Frontal cortex (tissue), 4 donors: ENCODE results near the gene MADD. TPM values are rescaled to one million over a fixed set of nuclear protein-coding genes. Genes with fewer than 3 reads are reported as not detected.
"Not testable (repeated sequence)": the region's sequence is repeated elsewhere in the genome, so short reads cannot be mapped to it uniquely, and the experiment has no call there.

Source experiments
- DNase-seq, 2 donors: peaks; one replicate each; pipeline ENCODE4 v3.0.0; 2012; ENCODE audit warnings: low spot score in 2 of 2
- FAIRE-seq: peaks from 2 replicates; lab custom pipeline; 2012; peaks lifted over from hg19 to GRCh38; lab: Jason Lieb, UNC
- total RNA-seq: library from RNA; depleted of rRNA; stranded (reverse); fragments of >200 nt; gene quantifications from one replicate; pipeline ENCODE4 v1.2.3, GENCODE V29; 2014
- donor health status: control.
- donor health status: control.
- donor health status: control.

Gene MADD
- total RNA-seq, 1 donor from 2014 or later = 53.8 TPM

DNA sequence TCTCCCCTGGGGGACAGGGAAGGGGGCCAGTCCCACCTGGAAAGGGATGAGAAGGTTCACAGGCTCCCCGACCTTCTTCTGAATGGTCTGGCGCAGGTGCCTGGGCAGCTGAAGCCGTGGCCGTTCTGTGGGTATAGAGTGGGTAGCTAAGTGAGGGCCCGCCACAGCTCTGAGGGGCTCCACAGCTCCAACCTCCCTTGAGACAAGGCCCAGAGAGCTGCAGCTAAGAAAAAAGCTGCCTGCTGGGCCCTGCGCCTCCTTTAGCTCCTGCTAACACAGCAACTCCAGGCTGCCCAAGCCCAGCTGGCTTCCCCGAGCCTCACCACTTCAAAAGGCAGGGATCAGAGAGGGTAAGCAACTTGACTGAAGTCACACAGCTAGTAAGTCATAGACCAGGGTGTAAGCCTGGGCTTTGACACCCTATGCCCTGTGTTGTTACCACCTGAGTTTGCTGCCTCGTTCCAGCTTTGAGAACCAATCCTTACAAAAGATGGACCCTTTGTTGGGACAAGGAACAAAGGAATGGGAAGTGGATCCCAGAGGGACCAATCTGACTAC is 64.0 kb downstream of the MADD start:
- FAIRE-seq = no peak

DNA sequence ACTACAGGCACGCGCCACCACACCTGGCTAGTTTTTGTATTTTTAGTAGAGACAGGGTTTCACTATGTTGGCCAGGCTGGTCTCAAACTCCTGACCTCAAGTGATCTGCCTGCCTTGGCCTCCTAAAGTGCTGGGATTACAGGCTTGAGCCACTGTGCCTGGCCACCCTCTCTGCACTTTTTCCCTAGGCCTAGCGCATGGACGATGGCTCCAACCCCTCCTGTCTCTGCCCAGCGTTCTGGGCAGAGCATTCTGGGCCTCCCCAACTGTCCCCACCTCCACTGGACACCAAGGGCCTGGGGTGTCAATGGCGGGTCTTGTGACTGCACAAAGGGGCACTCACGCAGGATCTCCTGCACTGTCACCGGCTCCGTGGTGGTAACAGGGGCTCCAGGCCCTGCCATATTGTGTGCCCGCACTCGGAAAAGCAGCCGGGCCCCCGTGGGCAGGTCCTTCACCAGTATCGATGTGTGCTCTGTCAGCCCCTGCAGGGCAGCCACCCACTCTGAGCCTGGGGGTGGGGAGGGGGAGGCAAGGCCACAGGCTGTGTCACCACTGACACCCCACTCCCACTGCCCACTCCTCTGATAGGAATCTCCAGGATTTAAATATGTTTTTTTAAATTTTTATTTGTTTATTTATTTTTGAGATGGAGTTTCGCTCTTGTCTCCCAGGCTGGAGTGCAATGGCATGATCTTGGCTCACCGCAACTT is 64.9 kb downstream of the MADD start:
- not testable (repeated sequence) for DNase-seq, FAIRE-seq

More for the DNA sequence above, 64.0 kb downstream of the MADD start:
- DNase-seq = no peak

DNA sequence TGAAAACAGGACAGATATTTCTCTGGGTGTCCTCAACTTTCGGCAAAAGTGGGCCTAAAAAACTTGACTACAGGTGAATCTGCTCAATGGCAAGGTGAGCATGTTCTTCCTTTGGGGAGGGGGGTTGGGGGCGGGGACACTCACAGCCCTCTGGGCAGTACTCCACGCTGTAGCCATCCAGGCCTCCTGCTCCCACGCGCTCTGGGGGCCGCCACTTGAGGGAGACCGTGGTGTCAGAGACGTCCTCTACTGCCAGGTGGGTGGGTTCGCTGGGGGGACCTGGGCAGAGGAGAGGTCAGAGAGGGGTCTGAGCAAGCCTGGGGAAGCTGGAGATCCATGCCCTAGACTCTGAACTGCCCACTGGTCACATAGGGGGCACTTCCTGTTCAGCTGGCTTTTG is 65.8 kb downstream of the MADD start:
- FAIRE-seq (no peak), DNase-seq (no peak)

DNA sequence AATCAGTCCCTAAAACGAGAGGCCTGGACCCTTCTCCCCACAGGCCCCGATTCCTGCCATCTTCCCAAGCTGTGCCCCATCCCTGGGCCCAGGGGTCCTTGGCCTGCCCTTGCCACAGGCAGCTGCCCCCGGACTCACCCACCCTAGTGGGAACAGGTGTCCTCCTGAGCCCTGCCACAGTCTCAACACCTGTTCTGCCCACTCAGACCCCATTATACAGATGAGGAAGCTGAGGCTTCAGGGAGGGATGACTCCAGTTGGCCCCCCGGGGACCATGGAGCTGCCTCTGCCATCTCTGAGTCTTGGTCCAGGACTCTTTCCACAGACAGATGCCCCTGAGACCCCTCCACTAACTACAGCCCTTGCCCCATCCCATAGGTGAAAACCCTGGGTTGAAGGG is 66.7 kb downstream of the MADD start:
- DNase-seq (no peak), FAIRE-seq (no peak)

DNA sequence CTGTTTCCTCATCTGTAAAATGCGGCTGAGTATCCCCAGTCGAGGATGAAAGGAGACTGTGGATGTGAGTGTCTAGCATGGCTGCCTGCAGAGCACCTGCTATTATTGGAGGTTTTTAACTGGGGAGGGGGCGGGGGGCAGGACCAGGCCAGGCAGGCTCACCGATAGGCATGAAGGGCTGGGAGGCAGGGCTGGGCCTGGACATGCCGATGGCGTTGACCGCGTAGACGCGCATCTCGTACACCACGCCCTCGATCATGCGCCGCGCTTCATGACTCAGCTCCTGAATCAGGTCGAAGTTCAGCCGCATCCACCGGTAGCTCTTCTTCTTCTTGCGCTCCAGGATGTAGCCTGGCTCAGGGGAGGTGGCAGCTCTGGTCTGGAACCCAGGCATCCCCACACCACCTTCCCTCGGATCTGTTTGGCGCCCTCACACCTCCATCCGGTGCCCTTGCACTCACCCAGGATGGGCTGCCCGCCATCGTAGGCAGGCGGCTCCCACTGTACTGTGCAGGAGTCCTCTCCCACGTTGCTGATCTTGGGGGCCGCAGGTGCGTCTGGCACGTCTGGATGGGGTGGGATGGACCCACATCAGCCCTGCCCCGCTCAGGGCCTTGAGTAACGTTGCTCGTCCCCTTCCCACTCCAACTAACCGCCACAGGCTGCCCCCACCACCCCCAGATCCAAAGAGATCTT is 67.4 kb downstream of the MADD start:
- no peak for DNase-seq
- FAIRE-seq = no peak

DNA sequence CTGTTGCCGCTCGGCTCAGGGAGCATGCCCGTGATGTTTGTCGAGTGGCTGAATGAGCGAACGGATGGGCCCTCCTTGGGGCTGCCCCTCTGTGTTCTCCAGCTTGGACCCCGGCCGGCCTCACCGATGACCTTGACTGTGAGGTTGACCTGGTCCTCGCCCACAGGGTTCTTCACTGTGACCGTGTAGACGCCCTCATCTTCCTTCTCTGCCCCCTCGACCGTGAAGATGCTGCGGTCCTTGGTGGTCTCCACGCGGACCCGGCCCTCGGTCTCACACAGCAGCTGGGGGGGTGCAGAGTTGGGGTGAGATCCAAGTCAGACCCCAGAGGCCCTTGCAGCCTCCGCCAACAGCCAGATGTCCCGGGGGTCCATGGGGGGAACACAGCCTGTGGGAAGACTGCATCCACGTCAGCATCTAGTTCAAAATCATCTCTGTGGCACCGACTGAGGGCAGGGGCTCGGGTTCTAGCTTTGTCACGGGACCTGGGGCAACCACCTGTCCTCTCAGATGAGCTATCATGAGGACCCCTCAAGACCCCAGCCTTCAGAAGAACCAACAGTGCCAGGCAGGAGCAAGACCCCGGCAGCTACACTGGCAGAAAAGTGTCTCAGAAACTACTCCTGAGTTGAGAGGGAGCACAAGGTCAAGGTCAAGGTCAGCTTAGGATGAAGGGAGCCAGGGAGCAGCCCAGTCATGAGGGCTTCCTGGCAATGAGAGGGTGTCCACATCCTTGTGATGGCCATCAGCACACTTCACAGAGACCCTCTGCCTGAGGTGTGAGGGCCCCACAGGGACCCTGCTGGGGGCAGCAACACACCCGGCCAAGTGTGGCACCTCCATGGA is 68.7 kb downstream of the MADD start:
- FAIRE-seq (no peak), DNase-seq (no peak)

DNA sequence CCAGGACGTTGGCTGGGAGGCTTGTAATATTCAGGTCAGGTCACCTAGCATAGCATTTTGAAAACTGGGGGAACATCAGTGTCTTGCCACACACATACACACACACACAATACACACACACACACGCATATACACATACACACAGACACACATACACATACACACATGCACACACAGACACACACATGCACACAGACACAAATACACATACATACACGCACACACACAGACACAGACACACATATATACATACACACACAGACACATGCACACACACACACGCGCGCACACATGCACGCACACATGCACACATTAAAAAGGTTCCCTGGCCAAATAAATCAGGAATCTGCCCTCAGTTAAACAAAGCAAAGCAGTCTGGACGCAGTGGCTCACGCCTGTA is 70.1 kb downstream of the MADD start:
- no peak for DNase-seq
- FAIRE-seq = no peak

DNA sequence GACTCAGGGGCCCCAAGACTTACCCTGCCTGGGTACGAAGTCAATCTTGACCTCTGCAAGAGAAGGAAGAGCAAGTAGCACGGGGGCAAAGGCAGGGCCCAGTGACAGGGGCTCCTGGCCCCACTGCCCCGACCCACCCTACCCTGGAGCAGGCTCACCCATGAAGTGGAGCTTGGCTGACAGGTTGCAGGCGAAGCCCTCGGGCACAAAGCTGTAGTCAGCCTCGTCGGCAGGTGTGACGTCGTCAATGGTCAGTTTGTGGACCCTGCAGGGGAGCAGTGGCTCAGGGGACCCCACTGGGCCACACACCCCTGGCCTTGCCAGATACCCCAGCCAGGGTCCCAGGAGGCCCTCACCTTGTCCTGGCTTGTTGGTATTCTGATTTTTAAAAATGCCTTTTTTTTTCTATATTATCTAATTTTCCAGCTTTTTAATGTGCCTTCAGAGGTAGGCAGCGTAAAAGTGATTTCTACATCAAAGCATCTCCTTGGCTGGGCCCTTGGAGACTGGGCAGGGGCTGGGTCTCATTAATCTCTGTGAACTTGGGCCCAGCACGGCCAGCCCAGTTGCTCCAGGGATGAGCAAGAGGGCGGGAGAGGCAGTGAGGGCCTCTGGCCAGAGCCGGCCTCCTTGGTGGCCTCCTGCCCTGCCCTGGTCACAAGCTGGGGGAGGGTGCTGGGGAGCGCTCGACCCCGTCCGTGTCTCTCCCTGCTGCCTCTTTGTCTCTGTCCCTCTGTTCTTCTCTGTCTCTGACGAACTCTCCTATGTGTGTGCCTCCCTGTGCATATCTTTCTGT is 71.2 kb downstream of the MADD start:
- DNase-seq = no peak
- no peak for FAIRE-seq

DNA sequence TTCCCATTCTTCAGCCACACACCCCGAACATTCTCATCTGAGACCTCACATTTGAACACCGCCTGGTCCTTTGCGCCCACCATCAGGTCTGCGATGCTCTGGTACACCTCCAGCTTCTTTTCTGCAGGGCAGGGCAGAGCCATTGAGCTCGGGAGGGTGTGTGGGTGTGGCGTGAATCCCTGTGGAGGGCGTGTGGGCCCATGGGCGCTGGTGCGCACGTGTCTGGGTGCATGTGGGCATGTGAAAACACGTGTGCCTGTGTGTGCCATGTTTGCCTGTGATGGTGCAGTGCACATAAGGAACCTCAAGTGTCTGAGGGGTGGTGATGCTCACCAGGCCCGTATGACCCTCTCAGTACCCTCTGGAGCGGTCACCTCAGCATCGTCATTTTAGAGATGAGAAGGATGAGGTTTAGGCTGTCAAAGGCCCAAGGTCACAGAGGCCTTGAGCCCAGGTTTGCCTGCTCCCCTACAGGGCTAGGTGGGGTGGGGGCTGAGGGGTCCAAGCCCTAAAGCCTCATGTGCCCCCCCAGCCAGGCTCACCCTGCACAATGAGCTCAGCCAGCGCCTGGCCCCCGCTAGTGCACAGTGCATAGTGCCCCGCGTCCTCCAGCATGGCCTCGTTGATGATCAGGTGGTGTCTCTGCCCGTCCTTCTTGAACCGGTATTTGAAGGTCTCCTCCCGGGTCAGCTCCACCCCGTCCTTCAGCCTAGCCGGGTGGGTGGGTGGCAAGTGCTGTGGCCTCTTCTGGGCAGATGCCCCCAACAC is 72.3 kb downstream of the MADD start:
- DNase-seq = no peak
- FAIRE-seq = no peak

DNA sequence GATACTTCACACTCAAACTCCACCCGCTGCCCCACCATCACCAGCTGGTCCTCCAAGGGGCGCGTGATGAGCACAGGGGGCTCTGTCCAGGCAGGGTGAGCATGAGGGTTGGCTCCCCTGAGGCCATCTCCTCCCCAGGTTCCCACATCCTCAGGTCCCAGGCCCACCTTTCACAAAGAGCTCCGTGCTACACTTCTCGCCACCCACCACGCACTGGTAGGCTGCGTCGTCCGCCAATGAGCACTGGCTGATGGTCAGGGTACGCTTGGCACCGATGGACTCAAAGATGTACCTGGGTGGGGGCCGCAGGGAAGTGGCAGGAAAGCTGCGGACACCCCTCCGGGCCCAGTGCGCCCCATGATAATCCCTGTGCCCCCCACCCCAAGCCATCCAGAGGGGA is 72.9 kb downstream of the MADD start:
- no peak for FAIRE-seq
- no peak for DNase-seq

DNA sequence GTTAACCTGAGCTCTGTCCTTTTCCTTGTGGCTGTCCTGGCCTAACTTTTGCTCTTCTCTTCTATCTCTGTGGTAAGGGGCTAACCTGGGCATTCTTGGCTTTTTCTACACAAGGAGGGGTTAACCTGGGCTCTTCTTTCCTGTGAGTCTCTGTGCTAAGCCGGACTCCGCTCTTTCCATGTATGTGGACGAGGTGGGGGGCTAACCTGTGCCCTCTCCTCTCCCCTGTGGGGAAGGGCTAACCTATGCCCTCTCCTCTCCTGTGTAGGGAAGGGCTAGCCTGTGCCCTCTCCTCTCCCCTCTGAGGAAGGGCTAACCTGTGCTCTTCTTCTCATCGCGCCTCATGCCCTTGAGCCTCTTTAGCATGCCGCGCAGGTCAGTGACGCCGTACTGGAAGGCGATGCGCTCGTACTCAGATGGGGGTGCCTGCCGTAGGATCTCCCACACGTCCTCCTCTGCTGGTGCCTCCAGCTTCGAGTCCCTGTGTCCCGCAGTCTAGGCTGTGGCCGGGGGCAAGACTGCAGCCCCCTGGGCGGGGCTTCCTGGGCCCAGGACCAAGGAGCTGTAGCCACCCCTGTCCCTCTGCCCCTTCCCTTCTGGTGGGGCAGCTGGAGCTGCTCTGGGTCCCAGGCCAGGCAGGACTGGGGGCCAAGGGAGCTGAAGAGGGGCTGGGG is 76.1 kb downstream of the MADD start:
- DNase-seq (no peak), FAIRE-seq (no peak)

DNA sequence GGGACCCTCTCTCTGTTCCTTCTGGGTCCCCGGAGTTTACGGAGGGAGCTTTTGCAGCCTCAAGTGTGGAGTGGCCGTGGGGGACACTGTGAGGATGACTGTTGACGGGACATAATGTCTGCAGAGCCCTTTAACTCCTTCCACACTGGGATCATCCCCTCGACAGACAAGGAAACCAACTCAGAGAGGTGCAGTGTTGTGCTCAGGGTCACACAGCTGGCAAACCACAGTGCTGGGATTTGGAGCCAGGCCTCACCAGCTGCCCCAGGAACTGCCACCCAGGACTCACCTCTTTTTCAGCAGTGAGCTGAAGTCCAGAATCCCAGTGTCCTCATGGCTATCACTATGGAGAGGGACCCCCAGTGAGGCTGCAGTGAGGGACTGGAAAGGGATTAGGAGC is 77.2 kb downstream of the MADD start:
- DNase-seq (no peak), FAIRE-seq (no peak)

DNA sequence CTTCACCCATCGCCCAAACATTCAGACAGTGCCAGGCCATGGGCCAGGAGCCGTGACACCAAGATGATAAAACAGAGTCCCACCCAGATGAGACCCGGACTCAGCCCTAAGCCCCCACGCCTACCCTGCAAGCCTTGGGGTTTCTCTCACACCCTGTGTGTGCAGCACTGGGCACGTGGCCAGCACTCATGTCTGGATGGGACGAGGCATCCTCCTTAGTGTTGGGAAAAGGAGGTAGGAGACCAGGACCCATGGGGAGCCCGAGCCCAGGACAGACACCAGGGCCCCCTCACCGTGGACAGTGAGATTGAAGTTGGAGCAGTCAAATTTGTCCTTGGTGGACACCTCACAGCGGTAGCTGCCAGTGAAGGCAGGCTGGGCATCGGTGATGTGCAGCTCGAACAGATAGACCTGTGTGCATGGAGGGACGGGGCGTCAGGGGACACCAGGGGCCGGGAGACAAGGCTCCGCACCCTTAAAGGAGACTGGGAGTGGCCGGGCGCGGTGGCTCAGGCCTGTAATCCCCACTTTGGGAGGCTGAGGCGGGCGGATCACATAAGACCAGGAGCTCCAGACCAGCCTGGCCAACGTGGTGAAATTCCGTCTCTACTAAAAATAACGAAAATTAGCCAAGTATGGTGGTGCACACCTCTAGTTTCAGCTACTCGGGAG is 78.3 kb downstream of the MADD start:
- FAIRE-seq = no peak
- DNase-seq = no peak

DNA sequence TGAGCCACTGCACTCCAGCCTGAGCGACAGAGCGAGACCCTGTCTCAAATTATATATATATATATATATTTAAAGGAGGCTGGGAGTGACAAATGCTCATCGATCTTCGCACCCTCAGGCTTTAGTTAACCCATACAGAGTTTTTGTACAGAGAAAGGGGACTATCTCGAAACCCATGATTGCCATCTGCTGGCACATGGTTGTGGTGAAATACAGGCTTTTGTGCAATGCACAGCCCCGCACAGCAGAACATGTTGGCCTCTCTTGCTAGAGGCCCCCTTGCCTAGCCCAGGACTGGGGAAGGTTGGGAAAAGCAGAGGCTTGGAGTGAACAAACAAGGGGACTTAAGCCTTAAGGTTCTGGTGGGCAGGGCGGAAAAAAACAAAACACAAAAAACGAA is 78.9 kb downstream of the MADD start:
- peak in 1 of 2 donors; percentile 64 for DNase-seq
- no peak for FAIRE-seq

DNA sequence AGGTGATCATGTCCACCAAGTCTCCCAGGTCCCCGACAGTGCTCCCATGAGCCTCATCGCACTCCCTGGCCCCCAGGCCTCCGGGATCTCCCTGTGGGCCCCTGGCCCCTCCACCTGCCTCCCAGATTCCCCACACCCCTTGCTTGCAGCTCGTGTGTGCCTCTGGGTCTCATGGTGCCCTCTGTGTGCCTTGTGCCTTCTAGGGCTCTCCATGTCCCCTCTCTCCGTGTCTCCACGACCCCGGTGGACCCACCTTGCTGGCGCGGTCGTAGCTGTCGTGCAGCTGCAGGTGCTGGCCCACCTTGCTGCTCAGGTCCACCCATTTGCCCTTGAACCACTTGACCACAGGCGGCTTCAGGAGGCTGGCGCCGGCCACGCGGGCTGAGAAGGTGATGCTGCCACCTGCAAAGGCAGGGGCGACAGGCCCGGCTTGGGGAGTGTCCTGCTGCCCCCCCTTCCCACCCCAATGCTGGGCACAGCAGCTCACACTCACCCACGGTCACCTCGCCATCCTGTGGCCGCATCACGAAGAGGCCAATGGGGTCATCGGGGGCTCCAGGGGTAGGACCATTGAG is 79.7 kb downstream of the MADD start:
- no peak for FAIRE-seq

DNA sequence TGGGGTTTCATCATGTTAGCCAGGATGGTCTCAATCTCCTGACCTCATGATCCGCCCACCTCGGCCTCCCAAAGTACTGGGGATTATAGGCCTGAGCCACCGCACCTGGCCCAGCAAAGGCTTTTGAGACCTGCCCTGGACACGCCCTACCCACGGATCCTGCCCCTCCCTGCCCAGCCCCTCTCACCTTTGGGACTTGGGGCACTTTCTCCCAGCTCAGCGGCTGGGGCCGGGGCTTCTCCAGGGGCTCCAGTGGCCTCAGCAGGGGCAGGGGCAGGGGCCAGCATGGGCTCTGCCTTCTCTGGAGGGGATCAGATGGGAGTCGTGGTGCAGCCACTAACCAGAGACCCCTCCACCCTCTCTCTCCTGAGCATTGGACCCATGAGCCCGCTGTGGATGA is 80.4 kb downstream of the MADD start:
- no peak for FAIRE-seq

More for the DNA sequence above, 79.7 kb downstream of the MADD start:
- no peak for DNase-seq

More for the DNA sequence above, 80.4 kb downstream of the MADD start:
- no peak for DNase-seq
